Measurements from ENCODE around the gene STOX1. TPM values are rescaled to one million over a fixed set of nuclear protein-coding genes. Genes with fewer than 3 reads are reported as not detected.

Gene STOX1
- total and polyA plus RNA-seq, 2 of the 8 experiments (the other 6 are each of a cell fraction or from before 2014, with no cell fraction given): 0.92 to 2.6 TPM

GRCh38 chr10:68829952-68830351, 2.6 kb downstream of the STOX1 start:
- WGBS, 2 experiments (ENCODE audit: extremely low coverage in 1 of 2, insufficient coverage in 1 of 2, insufficient read length in 1 of 2, insufficient replicate concordance in 2 of 2, low coverage in 1 of 2, low lambda C conversion rate in 2 of 2, missing lambda C conversion rate in 1 of 2): 86% methylated on average over 6 of the region's 6 CpGs; no CpG with 5 or more reads in 1 of the 2 experiments
- Histone ChIP-seq H3K4me3 (ENCODE audit: extremely low read depth in 1 of 4, insufficient read depth in 2 of 4, low read depth in 3 of 4, low read length in 4 of 4) (no peak overlapping the region), H3K9ac (replicated peaks in 1 of 4; ENCODE audit: extremely low read depth in 1 of 4, low read depth in 3 of 4, low read length in 3 of 4) (no peak overlapping the region), H3K23me2 (ENCODE audit: low read depth, low read length) (peaks cover 4% of the 10 kb centered on the region; the same call in 1 of the 2 replicates), H3K9me3 (ENCODE audit: insufficient read depth in 2 of 2, low read depth in 1 of 2, low read length in 1 of 2) (no peaks in the 10 kb centered on the region), H3K79me2 (ENCODE audit: control insufficient read depth in 1 of 2, insufficient read depth in 2 of 2, low read length in 2 of 2) (no peaks in the 10 kb centered on the region), H2AK5ac (ENCODE audit: low read depth, low read length) (no peak overlapping the region), H3K27me3 (replicated peaks in 1 of 4; ENCODE audit: control insufficient read depth in 3 of 4, extremely low read depth in 1 of 4, insufficient read depth in 3 of 4, low read length in 3 of 4) (peaks cover 0 to 13% (median 12%) of the 10 kb centered on the region in 4 experiments; a peak in 5 of 7 replicates), H2BK15ac (ENCODE audit: low read length) (no peak overlapping the region), H3K56ac (replicated peaks; ENCODE audit: insufficient read length, low read depth, low read length) (no peak overlapping the region), H4K20me1 (replicated peaks in 1 of 2; ENCODE audit: control insufficient read depth in 1 of 2, insufficient read depth in 2 of 2, low read length in 2 of 2) (no peaks in the 10 kb centered on the region), H4K5ac (ENCODE audit: insufficient read length, low read depth, low read length) (no peak overlapping the region), H2BK20ac (ENCODE audit: low read length) (no peak overlapping the region), H4K8ac (ENCODE audit: extremely low read depth, insufficient read depth, low read length) (no peak overlapping the region), H3K14ac (ENCODE audit: insufficient read length) (no peak overlapping the region), H3K79me1 (ENCODE audit: low read depth, low read length) (no peaks in the 10 kb centered on the region), H3K4me1 (replicated peaks in 1 of 4; ENCODE audit: control insufficient read depth in 3 of 4, insufficient read depth in 4 of 4, low read length in 3 of 4) (peaks cover 0 to 2% (median 0%) of the 10 kb centered on the region in 4 experiments; a peak in 1 of 7 replicates), H3K23ac (ENCODE audit: insufficient read length) (no peak overlapping the region), H2BK120ac (replicated peaks; ENCODE audit: low read depth, low read length) (no peak overlapping the region), H3K36me3 (ENCODE audit: control insufficient read depth in 2 of 4, insufficient read depth in 4 of 4, low read length in 3 of 4) (no peaks in the 10 kb centered on the region), H3K4me2 (ENCODE audit: insufficient read depth in 1 of 2, low read depth in 2 of 2, low read length in 2 of 2) (no peak overlapping the region), H2BK12ac (ENCODE audit: low read depth, low read length) (no peak overlapping the region), H3K4ac (replicated peaks; ENCODE audit: insufficient read length, low read depth, low read length) (no peak overlapping the region), H3K27ac (ENCODE audit: low read depth, low read length) (no peak overlapping the region), H2AFZ (ENCODE audit: low read length) (no peak overlapping the region), H2BK5ac (ENCODE audit: low read depth, low read length) (no peak overlapping the region), H3K18ac (ENCODE audit: extremely low read depth, low read length) (no peak overlapping the region; the same call in 1 of the 2 replicates), H4K91ac (replicated peaks; ENCODE audit: insufficient read length, low read length) (no peak overlapping the region)
- ChIA-PET CTCF (ENCODE audit: partially characterized antibody) (interaction anchor here (2.3 kb wide), 1 partner anchor 67 kb away, joined by 11 read pairs; no protein-coding TSS in a partner anchor), POLR2A (ENCODE audit: partially characterized antibody) (interaction anchor here (1.2 kb wide), 1 partner anchor 34 kb away, joined by 4 read pairs; no protein-coding TSS in a partner anchor)
- DNase-seq (ENCODE audit: low read depth in 1 of 2, low spot score in 2 of 2): no peak
- no peak for FAIRE-seq
- no peak for TF ChIP-seq TCF12 (IDR thresholded peaks at IDR 0.05; ENCODE audit: low read depth, low read length)
- TF ChIP-seq JUN (IDR thresholded peaks at IDR 0.05; ENCODE audit: low read depth, low read length): no peak
- TF ChIP-seq SIRT6 (IDR thresholded peaks at IDR 0.05; ENCODE audit: low read length): no peak
- TF ChIP-seq CHD1 (IDR thresholded peaks at IDR 0.05; ENCODE audit: low read depth, low read length): no peak
- no peak for TF ChIP-seq CHD2 (IDR thresholded peaks at IDR 0.05; ENCODE audit: low read length)
- TF ChIP-seq NRF1 (IDR thresholded peaks at IDR 0.05; ENCODE audit: low read depth, low read length): no peak
- no peak for TF ChIP-seq FOSL1 (IDR thresholded peaks at IDR 0.05; ENCODE audit: insufficient read depth, low read depth, low read length)
- TF ChIP-seq HDAC6 (IDR thresholded peaks at IDR 0.05; ENCODE audit: low read depth, low read length): no peak
- no peak for TF ChIP-seq BCL11A (IDR thresholded peaks at IDR 0.05; ENCODE audit: low read depth in 2 of 2, low read length in 2 of 2)
- no peak for TF ChIP-seq SUZ12 (IDR thresholded peaks at IDR 0.05; ENCODE audit: low read length)
- no peak for TF ChIP-seq SP4 (IDR thresholded peaks at IDR 0.05; ENCODE audit: low read length)
- no peak for TF ChIP-seq EZH2 (IDR thresholded peaks at IDR 0.05; ENCODE audit: low read depth, low read length, severe bottlenecking)
- no peak for TF ChIP-seq POLR2AphosphoS5 (IDR thresholded peaks at IDR 0.05; ENCODE audit: low read depth, low read length)
- TF ChIP-seq, protein P1, sequence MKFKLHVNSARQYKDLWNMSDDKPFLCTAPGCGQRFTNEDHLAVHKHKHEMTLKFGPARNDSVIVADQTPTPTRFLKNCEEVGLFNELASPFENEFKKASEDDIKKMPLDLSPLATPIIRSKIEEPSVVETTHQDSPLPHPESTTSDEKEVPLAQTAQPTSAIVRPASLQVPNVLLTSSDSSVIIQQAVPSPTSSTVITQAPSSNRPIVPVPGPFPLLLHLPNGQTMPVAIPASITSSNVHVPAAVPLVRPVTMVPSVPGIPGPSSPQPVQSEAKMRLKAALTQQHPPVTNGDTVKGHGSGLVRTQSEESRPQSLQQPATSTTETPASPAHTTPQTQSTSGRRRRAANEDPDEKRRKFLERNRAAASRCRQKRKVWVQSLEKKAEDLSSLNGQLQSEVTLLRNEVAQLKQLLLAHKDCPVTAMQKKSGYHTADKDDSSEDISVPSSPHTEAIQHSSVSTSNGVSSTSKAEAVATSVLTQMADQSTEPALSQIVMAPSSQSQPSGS (IDR thresholded peaks at IDR 0.05; ENCODE audit: low read length): no peak

All from H1 (cell line).